Measurements from ENCODE around the gene RIN3.

DNA sequence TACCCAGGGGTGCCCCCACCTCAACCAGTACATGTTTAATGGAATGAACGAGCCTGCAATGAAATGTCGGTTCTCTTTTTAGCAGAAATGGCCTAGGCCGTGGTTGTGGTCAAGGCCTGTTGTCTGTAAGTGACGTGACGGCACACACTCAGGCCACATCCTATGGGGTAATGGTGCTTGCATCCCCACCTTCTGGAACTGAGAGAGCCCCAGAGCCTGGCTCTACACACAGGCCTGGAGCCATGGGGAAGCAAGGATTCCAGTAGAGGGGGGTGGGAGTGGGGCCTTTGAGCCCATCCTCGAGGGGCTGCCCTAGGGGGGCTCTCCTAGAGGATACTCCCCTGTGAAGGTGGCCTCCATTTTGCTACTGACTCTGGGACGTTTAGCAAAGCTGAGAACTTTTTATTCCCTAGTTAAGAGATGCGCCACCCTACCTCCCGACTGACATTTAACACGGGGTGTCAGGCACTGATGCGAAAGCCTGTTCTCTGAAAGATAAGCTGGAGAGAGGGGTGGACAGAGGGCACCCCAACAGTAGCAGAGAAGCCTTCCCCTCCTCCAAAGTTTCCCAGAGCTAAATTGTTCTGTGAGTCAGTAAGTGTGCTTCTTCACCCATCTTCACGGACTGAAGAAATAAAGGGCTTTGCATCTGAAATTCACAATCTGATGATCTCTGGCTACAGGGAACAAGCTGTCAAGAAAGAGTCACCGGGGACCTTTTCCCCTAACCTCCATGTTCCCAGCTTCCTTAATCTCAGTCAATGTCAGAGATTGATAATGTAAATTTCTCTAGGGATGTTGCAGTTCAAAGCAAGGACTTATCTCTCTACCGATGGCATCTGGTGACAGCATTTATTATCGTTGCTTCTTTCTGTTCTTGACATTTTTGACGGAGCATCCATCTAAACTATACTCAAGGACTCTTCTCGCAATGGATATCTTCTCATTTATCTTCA lies 6.8 kb downstream of the RIN3 start:
- TF ChIP-seq, protein P1, sequence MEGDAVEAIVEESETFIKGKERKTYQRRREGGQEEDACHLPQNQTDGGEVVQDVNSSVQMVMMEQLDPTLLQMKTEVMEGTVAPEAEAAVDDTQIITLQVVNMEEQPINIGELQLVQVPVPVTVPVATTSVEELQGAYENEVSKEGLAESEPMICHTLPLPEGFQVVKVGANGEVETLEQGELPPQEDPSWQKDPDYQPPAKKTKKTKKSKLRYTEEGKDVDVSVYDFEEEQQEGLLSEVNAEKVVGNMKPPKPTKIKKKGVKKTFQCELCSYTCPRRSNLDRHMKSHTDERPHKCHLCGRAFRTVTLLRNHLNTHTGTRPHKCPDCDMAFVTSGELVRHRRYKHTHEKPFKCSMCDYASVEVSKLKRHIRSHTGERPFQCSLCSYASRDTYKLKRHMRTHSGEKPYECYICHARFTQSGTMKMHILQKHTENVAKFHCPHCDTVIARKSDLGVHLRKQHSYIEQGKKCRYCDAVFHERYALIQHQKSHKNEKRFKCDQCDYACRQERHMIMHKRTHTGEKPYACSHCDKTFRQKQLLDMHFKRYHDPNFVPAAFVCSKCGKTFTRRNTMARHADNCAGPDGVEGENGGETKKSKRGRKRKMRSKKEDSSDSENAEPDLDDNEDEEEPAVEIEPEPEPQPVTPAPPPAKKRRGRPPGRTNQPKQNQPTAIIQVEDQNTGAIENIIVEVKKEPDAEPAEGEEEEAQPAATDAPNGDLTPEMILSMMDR (conservative IDR thresholded peaks at IDR 0.05 in 1 of 2, IDR thresholded peaks at IDR 0.05 in 1 of 2; ENCODE audit: extremely low read depth in 1 of 2, insufficient read depth in 1 of 2, low read depth in 1 of 2, low read length in 2 of 2), result no peak
- no peak for TF ChIP-seq EZH2 (IDR thresholded peaks at IDR 0.05; ENCODE audit: borderline replicate concordance, low read length)
